Stimulated activated CD8-positive, alpha-beta memory T cell treated with anti-CD3 and anti-CD28 coated beads, Interleukin-12 subunit alpha, Interleukin-12 subunit beta, amount 100 ng/mL, for 24 hours (primary cell): ENCODE results near the gene RDH11.
"Not testable (repeated sequence)": the region's sequence is repeated elsewhere in the genome, so short reads cannot be mapped to it uniquely, and the experiment has no call there.

ENCODE experiments used
- DNase-seq: peaks from one replicate; pipeline ENCODE4 v3.0.0-alpha.2; 2020; ENCODE audit errors: extremely low read depth

The RDH11 gene

GRCh38 chr14:67704484-67705089 lies 9.0 kb upstream of the RDH11 start:
- DNase-seq, result no peak

GRCh38 chr14:67703997-67704396 lies 8.4 kb upstream of the RDH11 start:
- DNase-seq, result no peak

- DNase-seq, result not testable (repeated sequence)
Observed at GRCh38 chr14:67701492-67701891, 5.9 kb upstream of the RDH11 start, which contains the start of gene RDH12. Gene RDH12 (plus strand): TSS chr14:67701886. CDS start chr14:67722643, 20,757 bp downstream.

- DNase-seq, result no peak
Observed at GRCh38 chr14:67698179-67698578, 2.6 kb upstream of the RDH11 start.

- DNase-seq, result no peak
Observed at GRCh38 chr14:67697006-67697405, 1.4 kb upstream of the RDH11 start.

- DNase-seq, result peak; percentile 60
Observed at GRCh38 chr14:67694791-67695393, 672 bp downstream of the RDH11 start.

- DNase-seq, result no peak
Observed at GRCh38 chr14:67690011-67690410, 5.6 kb downstream of the RDH11 start.

GRCh38 chr14:67683842-67684241 lies 11.7 kb downstream of the RDH11 start:
- no peak for DNase-seq

GRCh38 chr14:67680941-67681340 lies 14.6 kb downstream of the RDH11 start:
- no peak for DNase-seq

GRCh38 chr14:67680121-67680602 lies 15.4 kb downstream of the RDH11 start:
- DNase-seq, result no peak

GRCh38 chr14:67679006-67679405 lies 16.6 kb downstream of the RDH11 start:
- DNase-seq, result no peak

- no peak for DNase-seq
Observed at GRCh38 chr14:67675219-67675582, 20.4 kb downstream of the RDH11 start.

GRCh38 chr14:67674480-67675218 lies 20.9 kb downstream of the RDH11 start, which contains the start of gene VTI1B:
Gene VTI1B (minus strand): TSS chr14:67674632. CDS start chr14:67674489, 143 bp downstream.
- DNase-seq, result peak; percentile 48

GRCh38 chr14:67674139-67674479 lies 21.5 kb downstream of the RDH11 start:
- DNase-seq, result no peak

- no peak for DNase-seq
Observed at GRCh38 chr14:67673451-67673850, 22.1 kb downstream of the RDH11 start.

- DNase-seq, result no peak
Observed at GRCh38 chr14:67668559-67668958, 27.0 kb downstream of the RDH11 start.

- DNase-seq, result no peak
Observed at GRCh38 chr14:67666750-67667449, 28.7 kb downstream of the RDH11 start.

- no peak for DNase-seq
Observed at GRCh38 chr14:67665868-67666267, 29.7 kb downstream of the RDH11 start.

- DNase-seq, result no peak
Observed at GRCh38 chr14:67663633-67664032, 31.9 kb downstream of the RDH11 start.

- no peak for DNase-seq
Observed at GRCh38 chr14:67653651-67654280, 41.8 kb downstream of the RDH11 start.

- DNase-seq, result no peak
Observed at GRCh38 chr14:67652189-67652588, 43.4 kb downstream of the RDH11 start.

- no peak for DNase-seq
Observed at GRCh38 chr14:67650694-67651093, 44.9 kb downstream of the RDH11 start.
